ENCODE data around the gene TECR. TPM values are rescaled to one million over a fixed set of nuclear protein-coding genes. Genes with fewer than 3 reads are reported as not detected.

TECR gene
- total RNA-seq, 1 experiment from 2014 or later = 294 TPM

- Histone ChIP-seq H3K9me3 (ENCODE audit: insufficient read depth, low read depth) (no peaks in the 10 kb centered on the region), H3K4me3 (no peak overlapping the region), H3K27me3 (ENCODE audit: insufficient read depth, low read depth) (no peaks in the 10 kb centered on the region), H3K9me2 (ENCODE audit: insufficient read depth) (no peaks in the 10 kb centered on the region), H3K36me3 (ENCODE audit: low read depth) (no peaks in the 10 kb centered on the region; the same call in 1 of the 2 replicates), H4K20me1 (ENCODE audit: insufficient read depth) (peaks cover 37% of the 10 kb centered on the region), H3K79me2 (ENCODE audit: low read depth) (peaks cover 54% of the 10 kb centered on the region), H2AFZ (no peak overlapping the region), H3F3A (ENCODE audit: insufficient read depth, low read depth) (peaks cover 35% of the 10 kb centered on the region), H3K4me1 (replicated peaks; ENCODE audit: insufficient read depth) (peaks cover 23% of the 10 kb centered on the region), H3K27ac (no peak overlapping the region), H3K4me2 (no peak overlapping the region)
- TF ChIP-seq CTCF (conservative IDR thresholded peaks at IDR 0.05) (no peak), EZH2 (IDR thresholded peaks at IDR 0.05; ENCODE audit: low read depth) (no peak)
- BruUV-seq (replicated peaks) = no TSS peak
- POLR2A ChIA-PET (ENCODE audit: unreplicated experiment) = no interaction called here
- no peak for DNase-seq
- CTCF ChIA-PET = interaction anchor here (0.5 to 0.6 kb wide), 2 partner anchors 17 to 627 kb away, joined by 4 to 15 read pairs; no protein-coding TSS in a partner anchor
- intact Hi-C loops (cut with micrococcal nuclease; ENCODE audit: unreplicated experiment) = loop anchor here (5.0 kb wide), 1 partner anchor 121 kb away; the partner anchor contains the start of gene PKN1
Observed at GRCh38 chr19:14553042-14553938, 23.9 kb downstream of the TECR start.

- Histone ChIP-seq H3K9me2 (ENCODE audit: insufficient read depth) (no peaks in the 10 kb centered on the region), H2AFZ (no peak overlapping the region), H3K4me3 (no peak overlapping the region), H3K27ac (no peak overlapping the region), H3K4me1 (replicated peaks; ENCODE audit: insufficient read depth) (peaks cover 23% of the 10 kb centered on the region), H3F3A (ENCODE audit: insufficient read depth, low read depth) (peaks cover 35% of the 10 kb centered on the region), H3K4me2 (no peak overlapping the region), H3K79me2 (ENCODE audit: low read depth) (peaks cover 60% of the 10 kb centered on the region), H4K20me1 (ENCODE audit: insufficient read depth) (peaks cover 37% of the 10 kb centered on the region), H3K9me3 (ENCODE audit: insufficient read depth, low read depth) (no peaks in the 10 kb centered on the region), H3K36me3 (ENCODE audit: low read depth) (no peaks in the 10 kb centered on the region), H3K27me3 (ENCODE audit: insufficient read depth, low read depth) (no peaks in the 10 kb centered on the region)
- intact Hi-C loops (cut with micrococcal nuclease; ENCODE audit: unreplicated experiment) = loop anchor here (5.0 kb wide), 1 partner anchor 122 kb away; the partner anchor contains the start of gene PKN1
- ChIA-PET POLR2A (ENCODE audit: unreplicated experiment) (no interaction called here), CTCF (interaction anchor here (0.6 to 0.7 kb wide), 2 partner anchors 18 to 312 kb away, joined by 4 to 15 read pairs; no protein-coding TSS in a partner anchor)
- DNase-seq = no peak
- no TSS peak for BruUV-seq (replicated peaks)
- TF ChIP-seq CTCF (conservative IDR thresholded peaks at IDR 0.05) = no peak
- no peak for TF ChIP-seq EZH2 (IDR thresholded peaks at IDR 0.05; ENCODE audit: low read depth)
Observed at GRCh38 chr19:14553939-14554243, 24.5 kb downstream of the TECR start.

GRCh38 chr19:14554382-14554812 lies 25.0 kb downstream of the TECR start:
- H3K4me1 ChIP-seq (replicated peaks; ENCODE audit: insufficient read depth) = peaks cover 23% of the 10 kb centered on the region
- no peaks in the 10 kb centered on the region for H3K36me3 ChIP-seq (ENCODE audit: low read depth)
- H3F3A ChIP-seq (ENCODE audit: insufficient read depth, low read depth) = peaks cover 33% of the 10 kb centered on the region
- no peak overlapping the region for H3K4me3 ChIP-seq
- H4K20me1 ChIP-seq (ENCODE audit: insufficient read depth) = peaks cover 40% of the 10 kb centered on the region
- no peaks in the 10 kb centered on the region for H3K9me2 ChIP-seq (ENCODE audit: insufficient read depth)
- H3K27me3 ChIP-seq (ENCODE audit: insufficient read depth, low read depth) = no peaks in the 10 kb centered on the region
- ChIA-PET POLR2A (ENCODE audit: unreplicated experiment) (interaction anchor here (0.6 kb wide), 1 partner anchor 49 kb away, joined by 5 read pairs; no protein-coding TSS in a partner anchor), CTCF (interaction anchor here (0.7 kb wide), 1 partner anchor 312 kb away, joined by 4 read pairs; no protein-coding TSS in a partner anchor)
- TF ChIP-seq CTCF (conservative IDR thresholded peaks at IDR 0.05) (no peak), EZH2 (IDR thresholded peaks at IDR 0.05; ENCODE audit: low read depth) (no peak)
- intact Hi-C loops (cut with micrococcal nuclease; ENCODE audit: unreplicated experiment) = loop anchor here (5.0 kb wide), 1 partner anchor 122 kb away; the partner anchor contains the start of gene PKN1
- H3K4me2 ChIP-seq = no peak overlapping the region
- no TSS peak for BruUV-seq (replicated peaks)
- H3K9me3 ChIP-seq (ENCODE audit: insufficient read depth, low read depth) = no peaks in the 10 kb centered on the region
- peaks cover 65% of the 10 kb centered on the region for H3K79me2 ChIP-seq (ENCODE audit: low read depth)
- no peak overlapping the region for H3K27ac ChIP-seq
- DNase-seq = peak in 1 of 2 experiments; percentile 42
- H2AFZ ChIP-seq = no peak overlapping the region
